AG04449 (cell line): ENCODE data around the gene RPRD1A.

Source experiments
- CTCF ChIA-PET: fragments of 350-600 bp; formaldehyde crosslinking; extraction: SDS; loops from one replicate; lab custom pipeline; 2021; ENCODE audit warnings: antibody characterized with exemption; lab: Yijun Ruan, JAX
- POLR2A ChIA-PET: fragments of 400-600, 350-600 bp; formaldehyde crosslinking; extraction: SDS; loops from one replicate; lab custom pipeline; 2020; ENCODE audit warnings: antibody characterized with exemption, inconsistent platforms; lab: Yijun Ruan, JAX
- DNase-seq: peaks from one replicate; pipeline ENCODE4 v3.0.0-alpha.2; 2010; ENCODE audit warnings: low read depth, low spot score
- H3K4me3 ChIP-seq: 2 replicates; pipeline ENCODE4 v1.5.1; 2011; ENCODE audit warnings: low read depth, mild to moderate bottlenecking, control low read depth, low read length
- TF ChIP-seq, protein P1 (sequence below): IDR thresholded peaks from one replicate; pipeline ENCODE4 v1.5.1; 2011; ENCODE audit warnings: mild to moderate bottlenecking, moderate library complexity, low read length, control low read depth, inconsistent platforms; ENCODE audit not compliant: insufficient read depth; ENCODE audit errors: missing control alignments

Gene RPRD1A

DNA sequence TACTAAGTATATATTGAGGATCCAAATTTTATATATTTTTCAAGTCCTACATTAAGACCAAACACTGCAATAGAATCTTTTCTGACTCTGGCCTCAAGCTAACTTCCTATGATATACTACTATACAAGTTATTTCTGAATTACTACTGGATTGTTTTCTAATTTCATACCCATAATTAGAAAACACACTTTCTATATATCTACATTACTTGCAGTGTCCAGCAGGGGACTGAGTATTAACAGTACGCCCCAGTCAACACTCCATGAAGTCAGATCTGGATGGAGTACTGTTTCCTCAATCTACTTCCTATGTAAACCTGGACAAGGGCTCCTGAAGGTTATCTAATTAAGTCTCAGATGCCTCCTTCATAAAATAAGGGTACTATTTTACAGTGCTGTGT, 68.4 kb downstream of the RPRD1A start:
- ChIA-PET CTCF (interaction anchor here (1.1 to 2.0 kb wide), 5 partner anchors 8 to 19 kb away, joined by 3 to 9 read pairs (median 7); no protein-coding TSS in a partner anchor), POLR2A (no interaction called here)

DNA sequence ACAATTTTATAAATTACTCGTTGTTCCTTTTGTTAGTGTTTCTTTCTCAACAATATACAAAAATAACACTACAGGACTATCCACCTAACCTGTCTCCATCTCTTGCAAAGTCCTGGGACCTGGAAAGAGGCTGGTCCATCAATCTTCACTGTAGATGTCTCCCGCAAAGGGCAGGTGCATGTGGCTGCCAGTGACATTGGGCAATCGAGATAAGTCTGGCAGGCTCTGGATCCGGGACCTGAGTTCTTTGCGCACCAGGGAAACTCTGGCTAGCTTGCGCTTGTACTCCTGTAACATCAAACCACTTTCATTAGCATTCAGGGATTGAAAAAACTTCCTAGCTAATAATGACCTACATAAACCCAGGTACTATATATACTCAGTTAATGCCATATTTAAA, 74.3 kb downstream of the RPRD1A start:
- CTCF ChIA-PET: interaction anchor here (2.0 kb wide), 1 partner anchor 25 kb away, joined by 9 read pairs; no protein-coding TSS in a partner anchor
- DNase-seq: no peak
- POLR2A ChIA-PET: no interaction called here

More for the DNA sequence above, 68.4 kb downstream of the RPRD1A start:
- TF ChIP-seq, protein P1, sequence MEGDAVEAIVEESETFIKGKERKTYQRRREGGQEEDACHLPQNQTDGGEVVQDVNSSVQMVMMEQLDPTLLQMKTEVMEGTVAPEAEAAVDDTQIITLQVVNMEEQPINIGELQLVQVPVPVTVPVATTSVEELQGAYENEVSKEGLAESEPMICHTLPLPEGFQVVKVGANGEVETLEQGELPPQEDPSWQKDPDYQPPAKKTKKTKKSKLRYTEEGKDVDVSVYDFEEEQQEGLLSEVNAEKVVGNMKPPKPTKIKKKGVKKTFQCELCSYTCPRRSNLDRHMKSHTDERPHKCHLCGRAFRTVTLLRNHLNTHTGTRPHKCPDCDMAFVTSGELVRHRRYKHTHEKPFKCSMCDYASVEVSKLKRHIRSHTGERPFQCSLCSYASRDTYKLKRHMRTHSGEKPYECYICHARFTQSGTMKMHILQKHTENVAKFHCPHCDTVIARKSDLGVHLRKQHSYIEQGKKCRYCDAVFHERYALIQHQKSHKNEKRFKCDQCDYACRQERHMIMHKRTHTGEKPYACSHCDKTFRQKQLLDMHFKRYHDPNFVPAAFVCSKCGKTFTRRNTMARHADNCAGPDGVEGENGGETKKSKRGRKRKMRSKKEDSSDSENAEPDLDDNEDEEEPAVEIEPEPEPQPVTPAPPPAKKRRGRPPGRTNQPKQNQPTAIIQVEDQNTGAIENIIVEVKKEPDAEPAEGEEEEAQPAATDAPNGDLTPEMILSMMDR: no peak
- no peak for DNase-seq
- H3K4me3 ChIP-seq: no peak overlapping the region

DNA sequence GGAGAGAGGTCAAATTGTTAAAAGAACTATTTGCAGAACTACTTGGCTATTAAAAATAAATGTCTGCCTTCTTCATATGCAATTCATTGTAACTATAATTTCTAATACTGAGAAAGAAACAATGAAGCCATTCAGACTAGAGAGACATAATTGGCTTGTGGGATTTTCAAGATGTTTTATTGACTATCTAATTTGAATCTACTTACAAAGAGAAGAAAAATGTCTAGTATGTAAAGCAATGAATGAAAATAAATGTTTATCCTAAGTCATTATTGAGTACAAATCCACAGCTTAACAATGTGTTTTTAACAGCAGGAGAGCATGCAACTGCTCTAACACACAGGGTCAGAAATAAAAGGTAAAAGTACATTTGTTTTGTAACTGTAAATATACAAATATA, 75.7 kb downstream of the RPRD1A start:
- CTCF ChIA-PET: no interaction called here
- no peak for DNase-seq
- H3K4me3 ChIP-seq: no peak overlapping the region
- POLR2A ChIA-PET: no interaction called here
- TF ChIP-seq, protein P1: no peak

More for the DNA sequence above, 74.3 kb downstream of the RPRD1A start:
- TF ChIP-seq, protein P1: no peak
- no peak overlapping the region for H3K4me3 ChIP-seq

DNA sequence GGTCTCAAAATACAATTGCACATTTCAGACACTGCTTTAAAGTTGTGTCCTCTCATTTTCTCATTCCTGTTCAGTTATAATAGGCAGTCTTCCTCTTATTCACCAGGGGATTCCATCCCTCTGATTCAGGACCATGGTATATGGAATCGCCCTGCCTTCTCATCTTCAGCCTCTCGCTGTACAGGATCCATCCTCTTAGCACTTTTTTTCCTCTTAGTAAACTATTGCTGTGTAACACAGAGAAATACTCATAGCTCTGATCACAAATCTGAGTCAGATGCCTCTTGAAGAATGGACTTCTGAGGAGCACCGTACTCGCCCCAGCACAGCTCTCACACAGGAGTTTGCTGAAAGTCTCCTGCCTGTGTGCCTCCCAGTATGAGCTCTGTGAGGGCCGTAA, 83.5 kb downstream of the RPRD1A start:
- CTCF ChIA-PET: interaction anchor here (2.0 kb wide), 1 partner anchor 34 kb away, joined by 5 read pairs; no protein-coding TSS in a partner anchor
- POLR2A ChIA-PET: interaction anchor here (0.7 to 1.9 kb wide), 2 partner anchors 11 to 83 kb away, joined by 3 to 6 read pairs; partner anchors contain the start of gene RMP24

DNA sequence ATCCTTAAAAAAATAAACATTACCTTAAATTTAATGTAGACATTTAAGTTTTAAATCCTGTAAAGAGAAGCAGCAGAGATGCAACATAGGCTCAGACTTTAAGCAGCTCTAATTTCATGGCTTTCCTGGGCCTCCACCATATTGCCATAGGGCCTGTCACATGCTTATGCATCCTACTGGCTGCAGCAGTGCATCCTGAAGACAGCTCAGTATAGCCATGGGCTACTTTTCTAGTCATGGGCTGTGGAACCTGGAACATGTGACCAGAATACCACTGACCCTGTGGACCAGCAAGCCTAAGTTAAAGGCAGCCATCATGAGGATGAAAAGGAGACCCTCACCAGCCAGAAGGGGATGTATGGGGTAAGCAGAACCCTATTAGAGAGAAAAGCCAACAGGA, 84.2 kb downstream of the RPRD1A start:
- TF ChIP-seq, protein P1: no peak
- no peak for DNase-seq
- ChIA-PET POLR2A (interaction anchor here (1.9 kb wide), 1 partner anchor 10 kb away, joined by 6 read pairs; the partner anchor contains the start of gene RMP24), CTCF (interaction anchor here (0.6 to 2.0 kb wide), 2 partner anchors 35 to 165 kb away, joined by 3 to 5 read pairs; no protein-coding TSS in a partner anchor)
- no peak overlapping the region for H3K4me3 ChIP-seq

More for the DNA sequence above, 83.5 kb downstream of the RPRD1A start:
- no peak overlapping the region for H3K4me3 ChIP-seq
- DNase-seq: peak; percentile 77
- TF ChIP-seq, protein P1: no peak

DNA sequence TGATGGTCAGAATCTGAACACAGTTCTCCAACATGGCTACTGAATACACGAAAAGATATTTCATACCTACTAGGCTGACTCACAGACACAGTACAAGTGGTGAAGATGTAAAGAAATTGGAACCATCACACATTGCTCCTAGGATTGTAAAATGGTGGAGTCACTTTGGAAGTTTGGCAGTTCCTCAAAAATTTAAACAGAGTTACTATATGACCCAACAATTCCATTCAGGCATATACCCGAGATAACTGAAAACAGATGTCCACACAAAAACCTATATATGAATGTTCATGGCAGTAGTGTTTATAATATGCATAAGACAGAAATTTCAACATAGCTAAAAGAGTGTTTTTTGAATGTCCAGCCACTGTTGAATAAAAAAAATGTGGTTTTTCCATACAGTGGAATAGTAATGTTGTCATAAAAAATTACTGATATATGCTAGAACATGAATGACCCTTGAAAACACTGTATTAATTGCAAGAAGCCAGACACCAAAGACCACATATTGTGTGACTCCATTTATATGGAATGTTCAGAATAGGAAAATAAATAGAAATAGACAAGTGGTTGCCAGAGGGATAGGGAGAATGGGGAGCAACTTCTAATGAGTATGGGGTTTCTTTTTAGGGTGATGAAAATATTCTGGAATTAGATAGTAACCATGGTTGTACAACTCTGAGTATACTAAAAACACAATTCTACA, 84.8 kb downstream of the RPRD1A start:
- DNase-seq: peak; percentile 82

More for the DNA sequence above, 84.8 kb downstream of the RPRD1A start:
- ChIA-PET POLR2A (interaction anchor here (1.9 kb wide), 1 partner anchor 10 kb away, joined by 6 read pairs; the partner anchor contains the start of gene RMP24), CTCF (interaction anchor here (0.6 to 2.0 kb wide), 2 partner anchors 35 to 166 kb away, joined by 3 to 5 read pairs; no protein-coding TSS in a partner anchor)
- TF ChIP-seq, protein P1: no peak
- H3K4me3 ChIP-seq: no peak overlapping the region
